ENCODE data around the gene LTBP1.

GRCh38 chr2:33347856-33348255 lies 401.1 kb downstream of the LTBP1 start:
- TF ChIP-seq CTCF (IDR thresholded peaks at IDR 0.05; ENCODE audit: insufficient read depth, low read length) (no peak), GABPA (IDR thresholded peaks at IDR 0.05; ENCODE audit: low read depth) (no peak)

Measured in HL-60 (cell line).